ENCODE results near the gene IL22RA2.

The IL22RA2 gene

DNA sequence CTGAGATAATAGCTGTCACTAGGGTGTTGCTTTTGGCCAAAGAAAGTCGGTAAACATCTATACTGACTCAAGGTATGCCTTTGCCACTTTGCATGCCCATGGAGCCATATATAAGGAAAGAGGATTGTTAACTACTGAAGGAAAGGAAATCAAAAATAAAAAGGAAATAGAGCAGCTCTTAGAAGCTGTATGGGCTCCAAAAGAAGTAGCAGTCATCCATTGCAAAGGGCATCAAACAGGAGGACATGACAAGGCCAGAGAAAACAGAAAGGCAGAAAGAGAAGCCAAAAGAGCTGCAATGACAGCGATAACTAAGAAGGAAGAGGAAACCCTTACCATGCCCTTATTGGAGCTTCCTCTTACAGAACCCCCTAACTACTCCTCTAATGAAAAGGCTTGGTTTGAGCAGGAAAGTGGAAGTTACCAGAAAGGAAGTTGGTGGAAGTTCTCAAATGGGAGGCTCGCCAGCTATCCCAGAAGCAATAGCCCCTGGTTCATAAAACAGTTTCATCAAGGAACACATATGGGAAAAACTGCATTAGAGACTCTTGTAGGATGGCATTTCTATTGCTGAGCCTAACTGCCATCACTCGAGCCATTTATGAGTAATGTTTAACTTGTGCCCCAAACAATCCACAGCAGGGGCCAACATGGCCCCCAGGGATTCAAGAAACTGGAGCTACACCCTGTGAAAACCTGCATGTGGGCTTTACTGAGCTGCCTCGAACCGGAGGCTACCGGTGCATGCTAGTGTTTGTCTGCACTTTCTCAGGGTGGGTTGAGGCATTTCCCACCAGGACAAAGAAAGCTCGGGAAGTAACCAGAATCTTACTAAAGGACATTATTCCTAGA, 7.0 kb downstream of the IL22RA2 start:
- ChIA-PET CTCF (interaction anchor here (0.6 to 1.5 kb wide), 2 partner anchors 10 to 836 kb away, joined by 3 to 5 read pairs; no protein-coding TSS in a partner anchor), POLR2A (no interaction called here)
- no peaks in the 10 kb centered on the region for H3K4me1 ChIP-seq (ENCODE audit: control insufficient read depth, insufficient read depth, low read length)
- H3K4me3 ChIP-seq (ENCODE audit: low read depth, low read length) = no peak overlapping the region
- TF ChIP-seq, protein P1, sequence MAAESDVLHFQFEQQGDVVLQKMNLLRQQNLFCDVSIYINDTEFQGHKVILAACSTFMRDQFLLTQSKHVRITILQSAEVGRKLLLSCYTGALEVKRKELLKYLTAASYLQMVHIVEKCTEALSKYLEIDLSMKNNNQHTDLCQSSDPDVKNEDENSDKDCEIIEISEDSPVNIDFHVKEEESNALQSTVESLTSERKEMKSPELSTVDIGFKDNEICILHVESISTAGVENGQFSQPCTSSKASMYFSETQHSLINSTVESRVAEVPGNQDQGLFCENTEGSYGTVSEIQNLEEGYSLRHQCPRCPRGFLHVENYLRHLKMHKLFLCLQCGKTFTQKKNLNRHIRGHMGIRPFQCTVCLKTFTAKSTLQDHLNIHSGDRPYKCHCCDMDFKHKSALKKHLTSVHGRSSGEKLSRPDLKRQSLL (tag by site-specific recombination; IDR thresholded peaks at IDR 0.05) = no peak
- TF ChIP-seq ZNF558 (tag by site-specific recombination; IDR thresholded peaks at IDR 0.05) = no peak
- TF ChIP-seq ZNF248 (tag by site-specific recombination; IDR thresholded peaks at IDR 0.05) = no peak
- TF ChIP-seq ZSCAN30 (tag by site-specific recombination; IDR thresholded peaks at IDR 0.05) = no peak
- TF ChIP-seq, protein P2, sequence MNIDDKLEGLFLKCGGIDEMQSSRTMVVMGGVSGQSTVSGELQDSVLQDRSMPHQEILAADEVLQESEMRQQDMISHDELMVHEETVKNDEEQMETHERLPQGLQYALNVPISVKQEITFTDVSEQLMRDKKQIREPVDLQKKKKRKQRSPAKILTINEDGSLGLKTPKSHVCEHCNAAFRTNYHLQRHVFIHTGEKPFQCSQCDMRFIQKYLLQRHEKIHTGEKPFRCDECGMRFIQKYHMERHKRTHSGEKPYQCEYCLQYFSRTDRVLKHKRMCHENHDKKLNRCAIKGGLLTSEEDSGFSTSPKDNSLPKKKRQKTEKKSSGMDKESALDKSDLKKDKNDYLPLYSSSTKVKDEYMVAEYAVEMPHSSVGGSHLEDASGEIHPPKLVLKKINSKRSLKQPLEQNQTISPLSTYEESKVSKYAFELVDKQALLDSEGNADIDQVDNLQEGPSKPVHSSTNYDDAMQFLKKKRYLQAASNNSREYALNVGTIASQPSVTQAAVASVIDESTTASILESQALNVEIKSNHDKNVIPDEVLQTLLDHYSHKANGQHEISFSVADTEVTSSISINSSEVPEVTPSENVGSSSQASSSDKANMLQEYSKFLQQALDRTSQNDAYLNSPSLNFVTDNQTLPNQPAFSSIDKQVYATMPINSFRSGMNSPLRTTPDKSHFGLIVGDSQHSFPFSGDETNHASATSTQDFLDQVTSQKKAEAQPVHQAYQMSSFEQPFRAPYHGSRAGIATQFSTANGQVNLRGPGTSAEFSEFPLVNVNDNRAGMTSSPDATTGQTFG (tag by site-specific recombination; IDR thresholded peaks at IDR 0.05; ENCODE audit: borderline replicate concordance) = no peak
- TF ChIP-seq ZNF157 (tag by site-specific recombination; IDR thresholded peaks at IDR 0.05) = no peak
- H3K9me3 ChIP-seq (ENCODE audit: control insufficient read depth, insufficient read depth, low read depth, low read length) = no peaks in the 10 kb centered on the region
- H3K27ac ChIP-seq (ENCODE audit: extremely low read depth, low read depth, low read length) = no peak overlapping the region
- H3K36me3 ChIP-seq (ENCODE audit: control insufficient read depth in 2 of 2, insufficient read depth in 1 of 2, low read length in 2 of 2) = no peaks in the 10 kb centered on the region

DNA sequence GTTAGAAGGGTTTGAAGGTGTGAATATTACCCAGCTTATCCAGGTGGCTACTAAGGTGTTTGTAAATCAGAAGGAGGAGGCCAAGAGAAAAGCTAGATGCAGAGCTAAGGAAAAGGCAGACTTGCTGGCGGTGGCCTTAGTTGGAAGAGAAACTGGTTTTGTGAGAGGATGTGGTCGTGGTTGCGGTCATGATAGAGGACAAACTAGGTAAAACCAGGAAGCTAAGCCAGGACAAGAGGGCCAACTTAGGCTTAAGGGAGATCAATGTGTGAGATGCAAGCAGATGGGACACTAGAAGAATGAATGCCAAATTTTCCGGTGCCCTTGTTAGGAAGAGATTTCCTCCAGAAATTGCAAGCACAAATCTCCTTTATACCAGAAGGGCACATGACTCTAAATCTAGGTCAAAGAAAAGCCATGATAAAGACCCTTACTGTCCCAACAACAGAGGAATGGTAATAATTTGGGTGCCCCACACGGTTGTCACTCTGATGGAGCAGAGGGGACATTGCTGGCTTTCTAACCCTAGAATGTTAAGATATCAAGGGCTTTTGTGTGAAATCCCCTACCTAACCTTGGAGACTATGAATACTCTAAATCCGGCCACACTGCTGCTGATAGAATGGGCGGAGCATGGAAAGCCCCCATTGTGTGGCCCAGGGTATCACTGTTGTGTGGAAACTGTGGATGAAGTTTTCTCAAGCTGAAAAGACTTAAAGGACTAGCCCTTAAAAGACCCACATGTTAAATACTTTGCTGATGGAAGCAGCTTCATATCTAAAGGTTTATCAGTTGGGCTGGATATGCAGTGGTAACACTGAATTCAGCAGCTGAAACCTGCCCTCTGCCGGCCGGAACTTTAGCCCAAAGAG, 7.8 kb downstream of the IL22RA2 start:
- no peaks in the 10 kb centered on the region for H3K9me3 ChIP-seq (ENCODE audit: control insufficient read depth, insufficient read depth, low read depth, low read length)
- H3K36me3 ChIP-seq (ENCODE audit: control insufficient read depth in 2 of 2, insufficient read depth in 1 of 2, low read length in 2 of 2) = no peaks in the 10 kb centered on the region
- no peak overlapping the region for H3K27ac ChIP-seq (ENCODE audit: extremely low read depth, low read depth, low read length)
- no peak overlapping the region for H3K4me3 ChIP-seq (ENCODE audit: low read depth, low read length)
- CTCF ChIA-PET = interaction anchor here (1.2 to 1.5 kb wide), 2 partner anchors 11 to 14 kb away, joined by 3 to 5 read pairs; no protein-coding TSS in a partner anchor
- POLR2A ChIA-PET = no interaction called here
- no peaks in the 10 kb centered on the region for H3K4me1 ChIP-seq (ENCODE audit: control insufficient read depth, insufficient read depth, low read length)
- no peak for TF ChIP-seq SP7 (tag by site-specific recombination; IDR thresholded peaks at IDR 0.05)
- no peak for TF ChIP-seq ZNF132 (tag by site-specific recombination; IDR thresholded peaks at IDR 0.05; ENCODE audit: borderline replicate concordance)
- no peak for TF ChIP-seq ZIC2 (tag by site-specific recombination; IDR thresholded peaks at IDR 0.05)
- no peak for TF ChIP-seq ZNF202 (tag by site-specific recombination; IDR thresholded peaks at IDR 0.05; ENCODE audit: borderline replicate concordance)
- no peak for TF ChIP-seq ZNF777 (tag by site-specific recombination; IDR thresholded peaks at IDR 0.05; ENCODE audit: borderline replicate concordance)
- TF ChIP-seq ZBTB17 (tag by site-specific recombination; IDR thresholded peaks at IDR 0.05) = no peak
- TF ChIP-seq ZNF843 (tag by site-specific recombination; IDR thresholded peaks at IDR 0.05) = no peak
- TF ChIP-seq ZBTB10 (tag by site-specific recombination; IDR thresholded peaks at IDR 0.05) = no peak
- TF ChIP-seq SETDB1 (IDR thresholded peaks at IDR 0.05; ENCODE audit: insufficient read length, low read length) = no peak
- no peak for TF ChIP-seq ZNF514 (tag by site-specific recombination; IDR thresholded peaks at IDR 0.05)
- no peak for TF ChIP-seq ZNF791 (tag by site-specific recombination; IDR thresholded peaks at IDR 0.05)
- TF ChIP-seq, protein P3, sequence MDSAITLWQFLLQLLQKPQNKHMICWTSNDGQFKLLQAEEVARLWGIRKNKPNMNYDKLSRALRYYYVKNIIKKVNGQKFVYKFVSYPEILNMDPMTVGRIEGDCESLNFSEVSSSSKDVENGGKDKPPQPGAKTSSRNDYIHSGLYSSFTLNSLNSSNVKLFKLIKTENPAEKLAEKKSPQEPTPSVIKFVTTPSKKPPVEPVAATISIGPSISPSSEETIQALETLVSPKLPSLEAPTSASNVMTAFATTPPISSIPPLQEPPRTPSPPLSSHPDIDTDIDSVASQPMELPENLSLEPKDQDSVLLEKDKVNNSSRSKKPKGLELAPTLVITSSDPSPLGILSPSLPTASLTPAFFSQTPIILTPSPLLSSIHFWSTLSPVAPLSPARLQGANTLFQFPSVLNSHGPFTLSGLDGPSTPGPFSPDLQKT (IDR thresholded peaks at IDR 0.05; ENCODE audit: borderline replicate concordance, low read depth, low read length) = no peak
- no peak for TF ChIP-seq ZNF664 (tag by site-specific recombination; IDR thresholded peaks at IDR 0.05)
- TF ChIP-seq ZNF292 (tag by site-specific recombination; IDR thresholded peaks at IDR 0.05; ENCODE audit: borderline replicate concordance, low read depth) = no peak
- no peak for TF ChIP-seq ZNF280D (tag by site-specific recombination; IDR thresholded peaks at IDR 0.05)
